Measurements from ENCODE around the gene KCNJ4. TPM values are rescaled to one million over a fixed set of nuclear protein-coding genes. Genes with fewer than 3 reads are reported as not detected.

KCNJ4 gene
- total RNA-seq, 4 donors from 2014 or later = not detected

- Histone ChIP-seq H3K4me1 (no peaks in the 10 kb centered on the region), H3K4me3 (no peak overlapping the region), H3K27ac (no peak overlapping the region), H3K9me3 (no peaks in the 10 kb centered on the region), H3K36me3 (no peaks in the 10 kb centered on the region), H3K27me3 (no peaks in the 10 kb centered on the region)
- no peak for DNase-seq
- TF ChIP-seq POLR2AphosphoS5 (IDR thresholded peaks at IDR 0.05) = no peak
- no peak for TF ChIP-seq POLR2A (IDR thresholded peaks at IDR 0.05)
- TF ChIP-seq CTCF (IDR thresholded peaks at IDR 0.05) = no peak
- no peak for TF ChIP-seq EP300 (IDR thresholded peaks at IDR 0.05; ENCODE audit: low read depth)
- in situ Hi-C loops (cut with MboI; ENCODE audit: low pct_ligation_motif_present in 1 of 4, low pct_unique_long_range_greater_than_20kb in 1 of 4, low sequenced_read_pairs in 3 of 4) = loop anchor here in 1 of 4 donors (25.0 kb wide), 1 partner anchor 94 kb away; the partner anchor contains the start of gene CSNK1E
- 42 to 62% methylated on average over 4 of the region's 4 CpGs for WGBS, 2 donors (ENCODE audit: low coverage in 1 of 2)
- intact Hi-C loops (cut with DNase I; ENCODE audit: low total_unique reads) = no loop called here
These were observed 48.4 kb downstream of the KCNJ4 start for GRCh38 chr22:38406617-38407016.

- TF ChIP-seq EP300 (IDR thresholded peaks at IDR 0.05; ENCODE audit: low read depth) (no peak), CTCF (IDR thresholded peaks at IDR 0.05) (no peak), POLR2AphosphoS5 (IDR thresholded peaks at IDR 0.05) (no peak), POLR2A (IDR thresholded peaks at IDR 0.05) (no peak)
- H3K36me3 ChIP-seq = no peaks in the 10 kb centered on the region
- intact Hi-C loops (cut with DNase I; ENCODE audit: low total_unique reads) (no loop called here), in situ Hi-C loops (cut with MboI; ENCODE audit: low pct_ligation_motif_present in 1 of 4, low pct_unique_long_range_greater_than_20kb in 1 of 4, low sequenced_read_pairs in 3 of 4) (loop anchor here in 1 of 4 donors (25.0 kb wide), 1 partner anchor 92 kb away; the partner anchor contains the start of gene CSNK1E)
- H3K4me1 ChIP-seq = peaks cover 0 to 10% (median 5%) of the 10 kb centered on the region in 4 donors
- H3K9me3 ChIP-seq = no peaks in the 10 kb centered on the region
- no peak overlapping the region for H3K27ac ChIP-seq
- H3K27me3 ChIP-seq = no peaks in the 10 kb centered on the region
- DNase-seq = no peak
- whole genome bisulfite sequencing, 2 donors (ENCODE audit: low coverage in 1 of 2) = 94 to 95% methylated on average over 5 to 6 of the region's 6 CpGs
- H3K4me3 ChIP-seq = no peak overlapping the region
These were observed 50.6 kb downstream of the KCNJ4 start for GRCh38 chr22:38404419-38404818.

- intact Hi-C loops (cut with DNase I; ENCODE audit: low total_unique reads) = no loop called here
- in situ Hi-C loops (cut with MboI; ENCODE audit: low pct_ligation_motif_present in 1 of 4, low pct_unique_long_range_greater_than_20kb in 1 of 4, low sequenced_read_pairs in 3 of 4) = loop anchor here in 1 of 4 donors (25.0 kb wide), 1 partner anchor 92 kb away; the partner anchor contains the start of gene CSNK1E
- no peaks in the 10 kb centered on the region for H3K9me3 ChIP-seq
- DNase-seq = no peak
- H3K27me3 ChIP-seq = no peaks in the 10 kb centered on the region
- H3K36me3 ChIP-seq = no peaks in the 10 kb centered on the region
- H3K27ac ChIP-seq = no peak overlapping the region
- TF ChIP-seq POLR2AphosphoS5 (IDR thresholded peaks at IDR 0.05) = no peak
- no peak for TF ChIP-seq EP300 (IDR thresholded peaks at IDR 0.05; ENCODE audit: low read depth)
- no peak for TF ChIP-seq POLR2A (IDR thresholded peaks at IDR 0.05)
- TF ChIP-seq CTCF (IDR thresholded peaks at IDR 0.05) = no peak
- H3K4me3 ChIP-seq = no peak overlapping the region
- WGBS, 2 donors (ENCODE audit: low coverage in 1 of 2) = 40 to 83% methylated on average over 1 to 8 of the region's 8 CpGs
- H3K4me1 ChIP-seq = peaks cover 0 to 11% (median 7%) of the 10 kb centered on the region in 4 donors
These were observed 51.2 kb downstream of the KCNJ4 start for GRCh38 chr22:38403812-38404211.

- intact Hi-C loops (cut with DNase I; ENCODE audit: low total_unique reads) (no loop called here), in situ Hi-C loops (cut with MboI; ENCODE audit: low pct_ligation_motif_present in 1 of 4, low pct_unique_long_range_greater_than_20kb in 1 of 4, low sequenced_read_pairs in 3 of 4) (loop anchor here in 1 of 4 donors (25.0 kb wide), 1 partner anchor 90 kb away; the partner anchor contains the start of gene CSNK1E)
- no peaks in the 10 kb centered on the region for H3K36me3 ChIP-seq
- H3K4me3 ChIP-seq = no peak overlapping the region
- no peak overlapping the region for H3K27ac ChIP-seq
- 84 to 86% methylated on average over 3 to 12 of the region's 12 CpGs for WGBS, 2 donors (ENCODE audit: low coverage in 1 of 2)
- peaks cover 0 to 13% (median 9%) of the 10 kb centered on the region in 4 donors for H3K4me1 ChIP-seq
- DNase-seq = no peak
- H3K27me3 ChIP-seq = no peaks in the 10 kb centered on the region
- H3K9me3 ChIP-seq = no peaks in the 10 kb centered on the region
- TF ChIP-seq EP300 (IDR thresholded peaks at IDR 0.05; ENCODE audit: low read depth) (no peak), CTCF (IDR thresholded peaks at IDR 0.05) (no peak)
These were observed 52.8 kb downstream of the KCNJ4 start for GRCh38 chr22:38402204-38402603.
